H1 (cell line): Measurements from ENCODE around the gene SYNE4. TPM values are rescaled to one million over a fixed set of nuclear protein-coding genes. Genes with fewer than 3 reads are reported as not detected.

Experiments
- CTCF ChIA-PET: fragments of 300-600 bp; sonication (Branson Sonifier 250); formaldehyde crosslinking; loops from one replicate; lab custom pipeline; 2021; ENCODE audit not compliant: partially characterized antibody; lab: Charles Lee
- POLR2A ChIA-PET: fragments of 300-600 bp; sonication (Branson Sonifier 250); formaldehyde crosslinking; loops from one replicate; lab custom pipeline; 2021; ENCODE audit warnings: inconsistent platforms; ENCODE audit not compliant: partially characterized antibody; lab: Charles Lee
- DNase-seq, 2 experiments: peaks; one replicate each; pipeline versions ENCODE4 v3.0.0 to v3.0.0-alpha.2; 2010 to 2022; ENCODE audit warnings: low spot score in 2 of 2, low read depth in 1 of 2, mixed read lengths in 1 of 2
- FAIRE-seq: peaks from 2 replicates; lab custom pipeline; 2011; peaks lifted over from hg19 to GRCh38; lab: Jason Lieb, UNC
- H2AFZ ChIP-seq: 2 replicates; pipeline ENCODE4 v1.8.1; 2012; ENCODE audit warnings: low read length, inconsistent platforms
- H2AK5ac ChIP-seq: 2 replicates; pipeline ENCODE4 v1.6.1; 2013; ENCODE audit warnings: low read depth, low read length
- H2BK120ac ChIP-seq: replicated peaks from 2 replicates; pipeline ENCODE3; 2013; ENCODE audit warnings: low read depth, low read length, inconsistent platforms
- H2BK12ac ChIP-seq: 2 replicates; pipeline ENCODE4 v1.6.1; 2013; ENCODE audit warnings: low read depth, low read length
- H2BK15ac ChIP-seq: 2 replicates; pipeline ENCODE4 v1.6.1; 2013; ENCODE audit warnings: low read length
- H2BK20ac ChIP-seq: 2 replicates; pipeline ENCODE4 v1.6.1; 2013; ENCODE audit warnings: low read length
- H2BK5ac ChIP-seq: 2 replicates; pipeline ENCODE4 v1.6.1; 2013; ENCODE audit warnings: low read depth, low read length
- H3K14ac ChIP-seq: 2 replicates; pipeline ENCODE4 v1.6.1; 2013; ENCODE audit warnings: inconsistent platforms; ENCODE audit not compliant: insufficient read length
- H3K18ac ChIP-seq: 2 replicates; pipeline ENCODE4 v1.6.1; 2013; ENCODE audit warnings: low read length; ENCODE audit errors: extremely low read depth
- H3K23ac ChIP-seq: 2 replicates; pipeline ENCODE4 v1.6.1; 2013; ENCODE audit warnings: inconsistent platforms; ENCODE audit not compliant: insufficient read length
- H3K23me2 ChIP-seq: 2 replicates; pipeline ENCODE4 v1.6.1; 2013; ENCODE audit warnings: low read depth, low read length
- H3K27ac ChIP-seq: 2 replicates; pipeline ENCODE4 v1.6.1; 2011; ENCODE audit warnings: low read depth, low read length, inconsistent platforms
- H3K27me3 ChIP-seq, 4 experiments: replicated peaks in 1 of 4; 1 replicate in 1 of 4; 2 replicates in 3 of 4; pipeline versions ENCODE4 v1.6.1 to v1.8.1; 2011 to 2013; ENCODE audit warnings: low read length in 3 of 4, mild to moderate bottlenecking in 3 of 4, inconsistent platforms in 2 of 4, mixed read lengths in 2 of 4, moderate library complexity in 1 of 4; ENCODE audit not compliant: control insufficient read depth in 3 of 4, insufficient read depth in 3 of 4; ENCODE audit errors: extremely low read depth in 1 of 4
- H3K36me3 ChIP-seq, 4 experiments: 2 replicates each; pipeline versions ENCODE4 v1.6.1 to v1.8.1; 2011 to 2013; ENCODE audit warnings: mild to moderate bottlenecking in 4 of 4, low read length in 3 of 4, moderate library complexity in 2 of 4, control low read depth in 1 of 4, inconsistent platforms in 1 of 4; ENCODE audit not compliant: insufficient read depth in 4 of 4, control insufficient read depth in 2 of 4
- H3K4ac ChIP-seq: replicated peaks from 2 replicates; pipeline ENCODE3; 2013; ENCODE audit warnings: low read length, low read depth, mixed read lengths, inconsistent platforms; ENCODE audit not compliant: insufficient read length
- H3K4me1 ChIP-seq, 4 experiments: replicated peaks in 1 of 4; 1 replicate in 1 of 4; 2 replicates in 3 of 4; pipeline versions ENCODE4 v1.6.1 to v1.8.1; 2011 to 2013; ENCODE audit warnings: low read length in 3 of 4, inconsistent platforms in 2 of 4, mixed read lengths in 1 of 4; ENCODE audit not compliant: insufficient read depth in 4 of 4, control insufficient read depth in 3 of 4
- H3K4me2 ChIP-seq, 2 experiments: 2 replicates each; pipeline versions ENCODE4 v1.6.1 to v1.8.1; 2011 to 2013; ENCODE audit warnings: low read depth in 2 of 2, low read length in 2 of 2, control low read depth in 1 of 2, inconsistent platforms in 1 of 2, mild to moderate bottlenecking in 1 of 2; ENCODE audit not compliant: insufficient read depth in 1 of 2
- H3K4me3 ChIP-seq, 4 experiments: fragments of 200-600, 300-600 bp in 1 of 4; sonication (generic), shearing (Covaris generic), sonication (Bioruptor Twin) in 1 of 4; 2 replicates each; pipeline versions ENCODE4 v1.5.1 to v1.8.1; 2011 to 2016; ENCODE audit warnings: low read length in 4 of 4, low read depth in 3 of 4, control low read depth in 2 of 4, inconsistent platforms in 2 of 4, mild to moderate bottlenecking in 2 of 4, mixed read lengths in 1 of 4, moderate library complexity in 1 of 4; ENCODE audit not compliant: insufficient read depth in 2 of 4; ENCODE audit errors: extremely low read depth in 1 of 4
- H3K56ac ChIP-seq: replicated peaks from 2 replicates; pipeline ENCODE3; 2013; ENCODE audit warnings: low read depth, mild to moderate bottlenecking, mixed read lengths, low read length, inconsistent platforms; ENCODE audit not compliant: insufficient read length
- H3K79me1 ChIP-seq: 2 replicates; pipeline ENCODE4 v1.6.1; 2013; ENCODE audit warnings: low read depth, low read length, control low read depth
- H3K79me2 ChIP-seq, 2 experiments: 2 replicates each; pipeline versions ENCODE4 v1.6.1 to v1.8.1; 2012 to 2013; ENCODE audit warnings: low read length in 2 of 2, mild to moderate bottlenecking in 2 of 2, inconsistent platforms in 1 of 2; ENCODE audit not compliant: insufficient read depth in 2 of 2, control insufficient read depth in 1 of 2
- H3K9ac ChIP-seq, 4 experiments: replicated peaks in 1 of 4; 1 replicate in 1 of 4; 2 replicates in 3 of 4; pipeline versions ENCODE4 v1.6.1 to v1.8.1; 2011 to 2013; ENCODE audit warnings: low read depth in 3 of 4, low read length in 3 of 4, control low read depth in 2 of 4, mild to moderate bottlenecking in 2 of 4, moderate library complexity in 2 of 4, inconsistent platforms in 1 of 4; ENCODE audit errors: extremely low read depth in 1 of 4
- H3K9me3 ChIP-seq, 2 experiments: 2 replicates each; pipeline versions ENCODE4 v1.6.1 to v1.8.1; 2012 to 2013; ENCODE audit warnings: mild to moderate bottlenecking in 2 of 2, moderate library complexity in 2 of 2, control low read depth in 1 of 2, inconsistent platforms in 1 of 2, low read depth in 1 of 2, low read length in 1 of 2, mixed read lengths in 1 of 2; ENCODE audit not compliant: insufficient read depth in 2 of 2
- H4K20me1 ChIP-seq, 2 experiments: replicated peaks in 1 of 2; 2 replicates each; pipeline versions ENCODE3 to v1.8.1; 2011 to 2013; ENCODE audit warnings: inconsistent platforms in 2 of 2, low read length in 2 of 2, mild to moderate bottlenecking in 1 of 2; ENCODE audit not compliant: insufficient read depth in 2 of 2, control insufficient read depth in 1 of 2
- H4K5ac ChIP-seq: 2 replicates; pipeline ENCODE4 v1.6.1; 2013; ENCODE audit warnings: low read length, low read depth, mixed read lengths, inconsistent platforms; ENCODE audit not compliant: insufficient read length
- H4K8ac ChIP-seq: 2 replicates; pipeline ENCODE4 v1.8.0; 2013; ENCODE audit warnings: mild to moderate bottlenecking, moderate library complexity, low read length, inconsistent platforms; ENCODE audit not compliant: insufficient read depth; ENCODE audit errors: extremely low read depth
- H4K91ac ChIP-seq: replicated peaks from 2 replicates; pipeline ENCODE3; 2013; ENCODE audit warnings: low read length, mixed read lengths, inconsistent platforms; ENCODE audit not compliant: insufficient read length
- GABPA ChIP-seq: IDR thresholded peaks from 2 replicates; pipeline ENCODE4 v1.6.1; 2011; ENCODE audit warnings: mild to moderate bottlenecking, low read length, moderate library complexity, borderline replicate concordance; ENCODE audit not compliant: insufficient read depth
- GTF2F1 ChIP-seq: IDR thresholded peaks from 2 replicates; pipeline ENCODE4 v1.6.1; 2012; ENCODE audit warnings: low read depth, low read length, improper control_type of control experiment, borderline replicate concordance
- KDM5A ChIP-seq: fragments of 200-600 bp; IDR thresholded peaks from 2 replicates; pipeline ENCODE4 v1.7.1; 2012; ENCODE audit warnings: mild to moderate bottlenecking, low read length, inconsistent platforms, mixed read lengths
- RAD21 ChIP-seq, 2 experiments: IDR thresholded peaks in 1 of 2; conservative IDR thresholded peaks in 1 of 2; 2 replicates each; pipeline ENCODE4 v1.6.1; 2011; ENCODE audit warnings: low read depth in 2 of 2, low read length in 2 of 2, improper control_type of control experiment in 1 of 2, inconsistent platforms in 1 of 2, mild to moderate bottlenecking in 1 of 2, moderate library complexity in 1 of 2
- SIX5 ChIP-seq: IDR thresholded peaks from 2 replicates; pipeline ENCODE4 v1.6.1; 2011; ENCODE audit warnings: mild to moderate bottlenecking, low read depth, low read length
- TCF12 ChIP-seq: IDR thresholded peaks from 2 replicates; pipeline ENCODE4 v1.6.1; 2011; ENCODE audit warnings: low read depth, mild to moderate bottlenecking, low read length
- WGBS, 2 experiments: shearing (Covaris generic) in 1 of 2; methylation state at CpG; one replicate each; pipeline versions ENCODE4 v1.1.6 to v1.1.7; 2013 to 2015; ENCODE audit warnings: low lambda C conversion rate in 2 of 2, mixed read lengths in 2 of 2, inconsistent platforms in 1 of 2, low coverage in 1 of 2, missing lambda C conversion rate in 1 of 2; ENCODE audit not compliant: insufficient replicate concordance in 2 of 2, insufficient coverage in 1 of 2, insufficient read length in 1 of 2; ENCODE audit errors: extremely low coverage in 1 of 2, missing lambda C conversion rate in 1 of 2; 5-methylcytosine and 5-hydroxymethylcytosine counted together
- polyA plus RNA-seq, 7 experiments: library from polyadenylated mRNA; depleted of rRNA in 3 of 7; stranded (reverse) in 5 of 7; unstranded in 2 of 7; fragments of >200 nt in 5 of 7; fragments of 200-250 nt in 2 of 7; gene quantifications; 1 replicate in 5 of 7; 2 replicates in 1 of 7; 4 replicates in 1 of 7; pipeline versions ENCODE4 v1.2.1 to v1.2.3, GENCODE V29; 2011 to 2013; ENCODE audit warnings: missing spikeins in 2 of 7, mixed read lengths in 2 of 7
- total RNA-seq: library from RNA; stranded (reverse); fragmentation: NEBNext Ultra II Directional; extraction: Animal tissue kit (Norgen Biotek cat#: 25700); gene quantifications from 2 replicates; pipeline ENCODE4 v1.2.1, GENCODE V29; 2021
- TF ChIP-seq, protein P1 (sequence below): IDR thresholded peaks from 2 replicates; pipeline ENCODE4 v1.6.1; 2012; ENCODE audit warnings: inconsistent platforms
- TF ChIP-seq, protein P2 (sequence below), 3 experiments: IDR thresholded peaks; 1 replicate in 2 of 3; 2 replicates in 1 of 3; pipeline versions ENCODE4 v1.5.1 to v1.6.1; 2011; ENCODE audit warnings: low read length in 3 of 3, mild to moderate bottlenecking in 3 of 3, inconsistent platforms in 2 of 3, low read depth in 1 of 3, moderate library complexity in 1 of 3; ENCODE audit not compliant: insufficient read depth in 1 of 3; ENCODE audit errors: control extremely low read depth in 1 of 3

The SYNE4 gene
- total and polyA plus RNA-seq, 2 of the 8 experiments (the other 6 are each of a cell fraction or from before 2014, with no cell fraction given), result 20.8 to 22.6 TPM

DNA sequence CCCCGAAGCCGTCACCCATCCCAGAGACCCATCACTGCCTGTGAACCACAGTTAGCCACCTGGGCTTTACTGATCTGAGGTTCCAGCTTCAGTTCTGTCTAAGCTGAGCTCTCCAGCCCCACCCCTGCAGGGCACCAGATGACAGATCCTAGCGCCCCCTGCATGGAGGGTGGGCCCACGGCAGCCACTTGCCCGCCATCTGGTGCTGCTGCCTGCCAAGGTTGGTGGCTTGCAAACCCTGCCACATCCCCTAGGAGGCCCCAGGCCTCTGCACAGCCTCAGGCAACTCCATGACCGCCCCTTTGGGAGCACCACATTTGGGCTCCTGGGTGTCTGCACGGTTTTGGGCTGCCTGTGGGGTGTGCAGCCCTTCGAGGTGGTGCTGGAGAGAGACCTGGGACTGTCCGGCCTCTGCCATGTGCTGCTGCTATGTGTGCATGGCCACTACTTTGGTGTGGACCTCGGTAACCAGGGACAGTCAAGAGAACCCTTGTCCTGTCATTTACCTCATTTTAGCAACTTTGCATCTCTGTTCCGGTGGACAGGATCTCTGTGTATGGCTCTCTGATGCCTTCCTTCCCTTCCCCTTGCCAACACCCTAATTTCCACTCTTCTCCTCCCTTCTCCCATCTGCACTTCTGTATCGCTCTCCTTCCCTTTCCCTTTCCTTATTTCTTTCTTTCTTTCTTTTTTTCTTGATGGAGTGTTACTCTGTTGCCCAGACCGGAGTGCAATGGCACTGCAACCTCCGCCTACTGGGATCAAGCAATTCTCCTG lies 31.0 kb downstream of the SYNE4 start:
- Histone ChIP-seq H3K36me3 (no peaks in the 10 kb centered on the region), H3K27me3 (peaks cover 0 to 2% (median 0%) of the 10 kb centered on the region in 4 experiments; a peak in 1 of 7 replicates), H3K4me1 (peaks cover 0 to 6% (median 1%) of the 10 kb centered on the region in 4 experiments; a peak in 6 of 7 replicates), H3K4ac (no peak overlapping the region), H2AK5ac (peak overlapping the region; percentile 44; the same call in 1 of the 2 replicates), H3K14ac (no peak overlapping the region), H3K4me3 (no peak overlapping the region), H3K18ac (no peak overlapping the region), H2BK12ac (no peak overlapping the region), H3K79me1 (no peaks in the 10 kb centered on the region), H2BK120ac (no peak overlapping the region), H3K23me2 (no peaks in the 10 kb centered on the region; the same call in 1 of the 2 replicates), H3K9me3 (no peaks in the 10 kb centered on the region), H3K23ac (no peak overlapping the region), H2BK15ac (no peak overlapping the region), H2AFZ (no peak overlapping the region), H4K5ac (no peak overlapping the region), H3K79me2 (no peaks in the 10 kb centered on the region), H4K91ac (peak overlapping the region; percentile 22), H3K9ac (no peak overlapping the region), H3K4me2 (no peak overlapping the region), H2BK20ac (0 out of 2 replicates have a peak overlapping the region, but pooled peaks have one; percentile 34), H4K20me1 (peaks cover 0 to 5% of the 10 kb centered on the region in 2 experiments), H4K8ac (no peak overlapping the region), H3K56ac (no peak overlapping the region), H3K27ac (no peak overlapping the region), H2BK5ac (no peak overlapping the region)
- FAIRE-seq (no peak), DNase-seq (peak in 1 of 2 experiments; percentile 86)
- CTCF ChIA-PET, result interaction anchor here (0.6 to 5.4 kb wide), 23 partner anchors 9 to 196 kb away, joined by 3 to 47 read pairs (median 4); partner anchors contain the start of gene SDHAF1
- POLR2A ChIA-PET, result interaction anchor here (0.6 to 1.5 kb wide), 3 partner anchors 13 to 16 kb away, joined by 3 read pairs; no protein-coding TSS in a partner anchor
- 60% methylated on average over 13 of the region's 14 CpGs; no CpG with 5 or more reads in 1 of the 2 experiments for WGBS, 2 experiments
- TF ChIP-seq GTF2F1, result no peak
- TF ChIP-seq, protein P1, sequence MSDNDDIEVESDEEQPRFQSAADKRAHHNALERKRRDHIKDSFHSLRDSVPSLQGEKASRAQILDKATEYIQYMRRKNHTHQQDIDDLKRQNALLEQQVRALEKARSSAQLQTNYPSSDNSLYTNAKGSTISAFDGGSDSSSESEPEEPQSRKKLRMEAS, result peak; percentile 68
- TF ChIP-seq, protein P2, sequence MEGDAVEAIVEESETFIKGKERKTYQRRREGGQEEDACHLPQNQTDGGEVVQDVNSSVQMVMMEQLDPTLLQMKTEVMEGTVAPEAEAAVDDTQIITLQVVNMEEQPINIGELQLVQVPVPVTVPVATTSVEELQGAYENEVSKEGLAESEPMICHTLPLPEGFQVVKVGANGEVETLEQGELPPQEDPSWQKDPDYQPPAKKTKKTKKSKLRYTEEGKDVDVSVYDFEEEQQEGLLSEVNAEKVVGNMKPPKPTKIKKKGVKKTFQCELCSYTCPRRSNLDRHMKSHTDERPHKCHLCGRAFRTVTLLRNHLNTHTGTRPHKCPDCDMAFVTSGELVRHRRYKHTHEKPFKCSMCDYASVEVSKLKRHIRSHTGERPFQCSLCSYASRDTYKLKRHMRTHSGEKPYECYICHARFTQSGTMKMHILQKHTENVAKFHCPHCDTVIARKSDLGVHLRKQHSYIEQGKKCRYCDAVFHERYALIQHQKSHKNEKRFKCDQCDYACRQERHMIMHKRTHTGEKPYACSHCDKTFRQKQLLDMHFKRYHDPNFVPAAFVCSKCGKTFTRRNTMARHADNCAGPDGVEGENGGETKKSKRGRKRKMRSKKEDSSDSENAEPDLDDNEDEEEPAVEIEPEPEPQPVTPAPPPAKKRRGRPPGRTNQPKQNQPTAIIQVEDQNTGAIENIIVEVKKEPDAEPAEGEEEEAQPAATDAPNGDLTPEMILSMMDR (IDR thresholded peaks at IDR 0.05; ENCODE audit: control extremely low read depth in 1 of 3, insufficient read depth in 1 of 3, low read depth in 1 of 3, low read length in 3 of 3), result peak; percentile 86 to 98 (median 93)
- TF ChIP-seq TCF12, result peak; percentile 74; the same call in 1 of the 2 replicates
- no peak for TF ChIP-seq SIX5
- TF ChIP-seq GABPA, result peak; percentile 75; the same call in 1 of the 2 replicates
- TF ChIP-seq RAD21 (IDR thresholded peaks at IDR 0.05 in 1 of 2, conservative IDR thresholded peaks at IDR 0.05 in 1 of 2; ENCODE audit: low read depth in 2 of 2, low read length in 2 of 2), result peak; percentile 65 to 79
- no peak for TF ChIP-seq KDM5A
